Fibroblast of lung (primary cell): ENCODE data around the gene RPS6KA6. TPM values are rescaled to one million over a fixed set of nuclear protein-coding genes. Genes with fewer than 3 reads are reported as not detected.
"Not testable (repeated sequence)": the region's sequence is repeated elsewhere in the genome, so short reads cannot be mapped to it uniquely, and the experiment has no call there.

Source experiments
- DNase-seq, 2 donors: peaks; one replicate each; pipeline versions ENCODE4 v3.0.0 to v3.0.0-alpha.2; 2010; ENCODE audit warnings: low read depth in 2 of 2
- H2AFZ ChIP-seq: 2 replicates; pipeline ENCODE4 v1.5.1; 2012; ENCODE audit warnings: low read length, control low read depth, inconsistent platforms
- H3K27ac ChIP-seq: 2 replicates; pipeline ENCODE4 v1.5.1; 2011; ENCODE audit warnings: low read length, control low read depth; ENCODE audit not compliant: insufficient read depth
- H3K27me3 ChIP-seq: 2 replicates; pipeline ENCODE4 v1.5.1; 2011; ENCODE audit warnings: mild to moderate bottlenecking, low read length; ENCODE audit not compliant: control insufficient read depth, insufficient read depth
- H3K36me3 ChIP-seq: 2 replicates; pipeline ENCODE4 v1.5.1; 2011; ENCODE audit warnings: low read length; ENCODE audit not compliant: control insufficient read depth, insufficient read depth
- H3K4me1 ChIP-seq: 2 replicates; pipeline ENCODE4 v1.5.1; 2011; ENCODE audit warnings: low read length; ENCODE audit not compliant: control insufficient read depth, insufficient read depth; ENCODE audit errors: extremely low read depth
- H3K4me2 ChIP-seq: 2 replicates; pipeline ENCODE4 v1.5.1; 2011; ENCODE audit warnings: low read length, control low read depth; ENCODE audit not compliant: insufficient read depth; ENCODE audit errors: extremely low read depth
- H3K4me3 ChIP-seq, 4 experiments: fragments of 200-600 bp in 1 of 4; sonication (generic) in 1 of 4; replicated peaks in 1 of 4; 2 replicates each; pipeline ENCODE4 v1.5.1; 2011 to 2016; ENCODE audit warnings: low read length in 4 of 4, low read depth in 3 of 4, mild to moderate bottlenecking in 3 of 4, control low read depth in 2 of 4, inconsistent platforms in 1 of 4, mixed read lengths in 1 of 4; ENCODE audit not compliant: insufficient read depth in 1 of 4; ENCODE audit errors: control extremely low read depth in 1 of 4
- H3K79me2 ChIP-seq: 2 replicates; pipeline ENCODE4 v1.5.1; 2012; ENCODE audit warnings: mild to moderate bottlenecking, low read length, inconsistent platforms; ENCODE audit not compliant: control insufficient read depth, insufficient read depth
- H3K9ac ChIP-seq: 2 replicates; pipeline ENCODE4 v1.5.1; 2011; ENCODE audit warnings: mild to moderate bottlenecking, low read length, control low read depth; ENCODE audit not compliant: insufficient read depth
- H3K9me3 ChIP-seq: 2 replicates; pipeline ENCODE4 v1.5.1; 2012; ENCODE audit warnings: low read depth, low read length; ENCODE audit not compliant: control insufficient read depth, insufficient read depth
- H4K20me1 ChIP-seq: 2 replicates; pipeline ENCODE4 v1.5.1; 2011; ENCODE audit warnings: low read length; ENCODE audit not compliant: control insufficient read depth, insufficient read depth; ENCODE audit errors: extremely low read depth
- CTCF ChIP-seq, 2 donors: IDR thresholded peaks in 1 of 2; conservative IDR thresholded peaks in 1 of 2; 1 replicate in 1 of 2; 2 replicates in 1 of 2; pipeline ENCODE4 v1.5.1; 2011 to 2012; ENCODE audit warnings: low read length in 2 of 2, control low read depth in 1 of 2, inconsistent platforms in 1 of 2, low read depth in 1 of 2, mild to moderate bottlenecking in 1 of 2
- EZH2 ChIP-seq: IDR thresholded peaks from 2 replicates; pipeline ENCODE4 v1.5.1; 2012; ENCODE audit warnings: low read length, control low read depth, mild to moderate bottlenecking; ENCODE audit errors: missing control alignments
- polyA plus RNA-seq, 2 donors: library from polyadenylated mRNA; depleted of rRNA in 1 of 2; stranded (reverse) in 1 of 2; unstranded in 1 of 2; fragments of >200 nt; gene quantifications; 2 replicates each; pipeline ENCODE4 v1.2.1, GENCODE V29; 2011 to 2012; ENCODE audit warnings: missing spikeins in 1 of 2
- total RNA-seq: library from RNA; depleted of rRNA; stranded (reverse); fragments of >200 nt; gene quantifications from 2 replicates; pipeline ENCODE4 v1.2.1, GENCODE V29; 2014

RPS6KA6 gene
- total and polyA plus RNA-seq, 2 donors (not counting 1 experiment from before 2014, with no cell fraction given) = 4.2 to 4.5 TPM

DNA sequence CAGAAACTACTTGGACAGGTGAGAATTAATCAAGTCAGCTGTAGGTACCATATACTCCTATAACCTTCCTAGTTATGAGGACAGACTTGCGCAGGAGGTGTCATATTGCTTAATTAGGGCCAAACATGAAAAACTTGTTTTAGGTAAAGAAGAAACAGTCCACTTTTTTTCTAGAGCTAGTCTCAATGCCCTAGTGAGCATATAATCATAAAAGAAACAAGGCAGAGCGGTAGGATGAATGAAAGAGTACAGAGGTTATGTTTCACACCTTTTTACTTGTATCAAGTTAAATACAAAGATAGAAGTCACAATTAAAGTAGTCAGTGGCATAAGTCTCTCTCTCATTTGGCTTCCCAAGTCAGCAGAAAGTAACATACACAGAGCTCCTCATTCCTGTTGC, 88.9 kb downstream of the RPS6KA6 start:
- no peak for DNase-seq
- Histone ChIP-seq H3K36me3 (no peaks in the 10 kb centered on the region), H3K4me1 (no peaks in the 10 kb centered on the region), H2AFZ (no peak overlapping the region), H3K4me2 (no peak overlapping the region), H3K4me3 (no peak overlapping the region), H3K9ac (no peak overlapping the region), H3K27me3 (no peaks in the 10 kb centered on the region), H4K20me1 (no peaks in the 10 kb centered on the region), H3K9me3 (no peaks in the 10 kb centered on the region), H3K27ac (no peak overlapping the region), H3K79me2 (no peaks in the 10 kb centered on the region)
- no peak for TF ChIP-seq CTCF (conservative IDR thresholded peaks at IDR 0.05 in 1 of 2, IDR thresholded peaks at IDR 0.05 in 1 of 2; ENCODE audit: low read depth in 1 of 2, low read length in 2 of 2)
- TF ChIP-seq EZH2 = no peak

GRCh38 chrX:84079479-84080197, 108.4 kb downstream of the RPS6KA6 start:
- not testable (repeated sequence) for H3K27ac ChIP-seq, H3K9ac ChIP-seq, H3K4me2 ChIP-seq, H3K36me3 ChIP-seq, H3K4me1 ChIP-seq, H4K20me1 ChIP-seq, H3K79me2 ChIP-seq, H3K4me3 ChIP-seq, H3K27me3 ChIP-seq, H2AFZ ChIP-seq, H3K9me3 ChIP-seq
- peak; percentile 23 to 35 for DNase-seq

DNA sequence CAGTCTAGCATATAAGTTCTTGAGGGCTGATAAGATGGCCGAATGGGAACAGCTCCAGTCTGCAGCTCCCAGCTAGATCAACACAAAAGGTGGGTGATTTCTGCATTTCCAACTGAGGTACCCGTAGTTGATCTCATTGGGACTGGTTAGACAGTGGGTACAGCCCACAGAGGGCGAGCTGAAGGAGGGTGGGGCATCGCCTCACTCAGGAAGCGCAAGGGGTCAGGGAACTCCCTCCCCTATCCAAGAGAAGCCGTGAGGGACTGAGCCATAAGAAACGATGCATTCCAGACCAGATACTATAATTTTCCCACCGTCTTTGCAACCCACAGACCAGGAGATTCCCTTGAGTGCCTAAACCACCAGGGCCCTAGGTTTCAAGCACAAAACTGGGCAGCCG, 109.0 kb downstream of the RPS6KA6 start:
- TF ChIP-seq EZH2 (no peak), CTCF (conservative IDR thresholded peaks at IDR 0.05 in 1 of 2, IDR thresholded peaks at IDR 0.05 in 1 of 2; ENCODE audit: low read depth in 1 of 2, low read length in 2 of 2) (no peak)
- H3K27me3 ChIP-seq = no peaks in the 10 kb centered on the region
- no peaks in the 10 kb centered on the region for H3K36me3 ChIP-seq
- no peak overlapping the region for H3K4me2 ChIP-seq
- no peak overlapping the region for H2AFZ ChIP-seq
- no peaks in the 10 kb centered on the region for H3K4me1 ChIP-seq
- peak in 1 of 2 donors; percentile 5 for DNase-seq
- no peak overlapping the region for H3K9ac ChIP-seq
- H3K27ac ChIP-seq = no peak overlapping the region
- H3K4me3 ChIP-seq = no peak overlapping the region
- no peaks in the 10 kb centered on the region for H4K20me1 ChIP-seq
- no peaks in the 10 kb centered on the region for H3K79me2 ChIP-seq
- H3K9me3 ChIP-seq = no peaks in the 10 kb centered on the region
